Heart left ventricle (tissue), 16 donors: Measurements from ENCODE around the gene CDH5. TPM values are rescaled to one million over a fixed set of nuclear protein-coding genes. Genes with fewer than 3 reads are reported as not detected.
A peak's percentile ranks its signal among the peaks of the same experiment; 100 is the strongest.

Source experiments
- ATAC-seq, 4 donors: fragments of 200-7000 bp; cut with Tn5 transposase; one replicate each; pipeline ENCODE4 v1.9.1; 2020 to 2022; ENCODE audit warnings: moderate library complexity in 4 of 4, mild to moderate bottlenecking in 3 of 4, moderate number of reproducible peaks in 1 of 4
- DNase-seq, 5 donors: peaks; one replicate each; pipeline ENCODE4 v3.0.0-alpha.2; 2020
- H3K27ac ChIP-seq, 12 donors: fragments of 200-600 bp; sonication (generic) in 4 of 12; one replicate each; pipeline versions ENCODE4 v1.5.0 to v1.8.0; 2016 to 2022; ENCODE audit warnings: mild to moderate bottlenecking in 2 of 12
- H3K27me3 ChIP-seq, 9 donors: fragments of 200-600 bp; sonication (generic) in 2 of 9; one replicate each; pipeline versions ENCODE4 v1.5.1 to v1.8.0; 2016 to 2022; ENCODE audit warnings: mild to moderate bottlenecking in 3 of 9
- H3K36me3 ChIP-seq, 9 donors: fragments of 200-600 bp; sonication (generic) in 2 of 9; one replicate each; pipeline versions ENCODE4 v1.5.0 to v1.8.0; 2018 to 2022; ENCODE audit warnings: mild to moderate bottlenecking in 2 of 9
- H3K4me1 ChIP-seq, 12 donors: fragments of 200-600 bp; sonication (generic) in 4 of 12; one replicate each; pipeline versions ENCODE4 v1.5.0 to v1.8.0; 2016 to 2022; ENCODE audit warnings: mild to moderate bottlenecking in 3 of 12
- H3K4me3 ChIP-seq, 12 donors: fragments of 200-600 bp; sonication (generic) in 4 of 12; one replicate each; pipeline versions ENCODE4 v1.5.0 to v1.8.0; 2017 to 2022; ENCODE audit warnings: mild to moderate bottlenecking in 9 of 12, moderate library complexity in 4 of 12
- H3K9me3 ChIP-seq, 12 donors: fragments of 200-600 bp; sonication (generic) in 4 of 12; one replicate each; pipeline versions ENCODE4 v1.5.0 to v1.8.0; 2016 to 2022; ENCODE audit warnings: mild to moderate bottlenecking in 1 of 12
- POLR2A ChIP-seq, 2 donors: fragments of 450-650 bp; IDR thresholded peaks; one replicate each; pipeline ENCODE4 v1.6.1; 2017; ENCODE audit warnings: antibody characterized with exemption in 2 of 2, mild to moderate bottlenecking in 2 of 2, moderate library complexity in 2 of 2
- WGBS, 4 donors: extraction: QIAGEN DNeasy Blood & Tissue Kit in 2 of 4; methylation state at CpG; one replicate each; pipeline versions ENCODE4 v1.1.5 to v1.1.7; 2013 to 2018; 5-methylcytosine and 5-hydroxymethylcytosine counted together
- intact Hi-C, 10 donors: fragments of 100-400 bp; cut with DNase I; formaldehyde crosslinking; loops; one replicate each; pipeline versions ENCODE4 v1.11.1 to v1.14.2; 2022
- polyA plus RNA-seq, 2 donors: library from polyadenylated mRNA; stranded (reverse); fragments of 200-250 nt; gene quantifications; one replicate each; pipeline ENCODE4 v1.2.3, GENCODE V29; 2013
- total RNA-seq, 9 donors: library from RNA; depleted of rRNA in 2 of 9; stranded (reverse); fragments of >200 nt in 2 of 9; fragmentation: NEBNext Ultra II Directional in 3 of 9; extraction: Animal tissue kit (Norgen Biotek cat#: 25700) in 3 of 9; gene quantifications; one replicate each; pipeline versions ENCODE4 v1.1.0 to v1.2.4, GENCODE V29; 2016 to 2023
- TF ChIP-seq, protein P1 (sequence below), 12 donors: fragments of 200-600 bp; sonication (generic) in 4 of 12; IDR thresholded peaks; one replicate each; pipeline versions ENCODE4 v1.5.0 to v1.8.0; 2018 to 2022; ENCODE audit warnings: antibody characterized with exemption in 12 of 12, mild to moderate bottlenecking in 5 of 12
- donor health status: ischemic (EF 13 %, LVEDD 7.1; RV severe dilation, severe dysfunction).
- donor health status: healthy with polysubstance abuse.
- donor health status: DM: no; HTN: yes; CAD: no.
- donor health status: DM: no; HTN: no; CAD: no.
- donor health status: ischemic (EF 25% LVEDD 6.9; RV normal size, moderate dysfunction).
- donor health status: ischemic (EF 25% LVEDD 5.7; RV mildly dilated, moderate dysfunction).
- donor health status: healthy.
- donor health status: DM: yes; HTN: yes; CAD: no.
- donor health status: ischemic (EF 35%, LVEDD 5.7; RV mildly dilated, moderate dysfunction).
- donor health status: nonischemic (EF 11% LVEDD 7.7; RV severe dilation, severe dysfunction).
- donor health status: DM: yes; HTN: yes; CAD: no.
- donor health status: PGD.
- donor health status: ischemic (EF 29% LVEDD 5.4; RV normal size, mild dysfunction).
- donor health status: nonischemic (EF 23%, LVEDD 6.1; RV moderate dilation, normal function).

The CDH5 gene
- total and polyA plus RNA-seq, 11 donors = 24.9 to 135 (median 62.3) TPM

DNA sequence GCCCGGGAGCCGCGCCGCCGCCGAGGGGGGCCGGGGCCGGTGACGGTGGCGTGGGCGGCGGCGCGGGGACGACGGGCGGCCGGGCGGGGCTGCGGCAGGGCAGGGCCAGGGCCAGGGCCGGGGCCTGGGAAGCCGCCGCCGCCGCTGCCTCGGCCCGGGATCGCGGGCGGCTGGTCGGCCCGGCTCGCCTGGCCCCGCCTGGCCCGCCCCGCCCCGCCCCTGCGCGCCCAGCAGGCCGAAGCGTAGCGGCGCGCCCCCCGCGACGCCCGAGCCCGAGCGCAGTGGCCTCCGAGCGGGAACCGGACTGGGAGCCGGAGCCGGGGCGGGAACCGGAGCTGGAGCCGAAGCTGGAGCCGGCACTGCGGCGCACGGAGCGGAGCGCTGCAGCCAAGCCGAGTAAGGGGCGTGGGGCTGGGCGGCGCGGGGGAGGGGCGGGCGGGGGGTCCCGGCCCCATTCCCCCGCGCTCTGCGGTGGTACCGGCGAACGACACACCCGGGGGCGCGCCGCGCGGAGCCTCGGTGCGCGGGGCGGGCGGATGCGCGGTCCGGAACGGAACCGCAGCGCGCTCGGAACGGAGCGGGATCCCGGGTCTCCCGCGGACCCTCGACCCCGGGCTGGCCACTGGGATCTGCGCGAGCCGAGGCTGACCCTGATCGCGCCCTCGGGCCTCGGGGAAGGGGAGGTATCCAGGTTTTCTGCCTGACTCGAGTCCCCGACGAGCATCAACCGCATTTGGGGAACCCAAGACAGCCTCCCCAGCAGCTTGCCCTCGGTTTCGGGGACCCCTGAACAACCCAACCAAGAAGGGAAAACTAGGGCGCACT lies 60.8 kb downstream of the CDH5 start, which contains the start of gene BEAN1:
Gene BEAN1, plus strand, starts transcription at position 260 of the 825 bp plus-strand sequence. CDS start 10,382 bp downstream, outside the sequence.
- Histone ChIP-seq H3K4me1 (peaks cover 0 to 26% (median 12%) of the 10 kb centered on the region in 12 donors), H3K27ac (no peak within 1 kb of the TSS), H3K36me3 (no peaks in the 10 kb centered on the region), H3K27me3 (peaks cover 0 to 66% (median 9%) of the 10 kb centered on the region in 9 donors), H3K4me3 (peak within 1 kb of the TSS; percentile 34 to 73 (median 59)), H3K9me3 (no peaks in the 10 kb centered on the region)
- DNase-seq = peak in 1 of 5 donors; percentile 67
- intact Hi-C loops = no loop called here
- TF ChIP-seq, protein P1, sequence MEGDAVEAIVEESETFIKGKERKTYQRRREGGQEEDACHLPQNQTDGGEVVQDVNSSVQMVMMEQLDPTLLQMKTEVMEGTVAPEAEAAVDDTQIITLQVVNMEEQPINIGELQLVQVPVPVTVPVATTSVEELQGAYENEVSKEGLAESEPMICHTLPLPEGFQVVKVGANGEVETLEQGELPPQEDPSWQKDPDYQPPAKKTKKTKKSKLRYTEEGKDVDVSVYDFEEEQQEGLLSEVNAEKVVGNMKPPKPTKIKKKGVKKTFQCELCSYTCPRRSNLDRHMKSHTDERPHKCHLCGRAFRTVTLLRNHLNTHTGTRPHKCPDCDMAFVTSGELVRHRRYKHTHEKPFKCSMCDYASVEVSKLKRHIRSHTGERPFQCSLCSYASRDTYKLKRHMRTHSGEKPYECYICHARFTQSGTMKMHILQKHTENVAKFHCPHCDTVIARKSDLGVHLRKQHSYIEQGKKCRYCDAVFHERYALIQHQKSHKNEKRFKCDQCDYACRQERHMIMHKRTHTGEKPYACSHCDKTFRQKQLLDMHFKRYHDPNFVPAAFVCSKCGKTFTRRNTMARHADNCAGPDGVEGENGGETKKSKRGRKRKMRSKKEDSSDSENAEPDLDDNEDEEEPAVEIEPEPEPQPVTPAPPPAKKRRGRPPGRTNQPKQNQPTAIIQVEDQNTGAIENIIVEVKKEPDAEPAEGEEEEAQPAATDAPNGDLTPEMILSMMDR (IDR thresholded peaks at IDR 0.05) = no peak
- TF ChIP-seq POLR2A (IDR thresholded peaks at IDR 0.05) = no peak
- WGBS, 4 donors = 1 to 2% (median 1%) methylated on average over 40 to 118 of the region's 118 CpGs
- ATAC-seq = peak in 3 of 4 donors; percentile 10 to 78 (median 70)

DNA sequence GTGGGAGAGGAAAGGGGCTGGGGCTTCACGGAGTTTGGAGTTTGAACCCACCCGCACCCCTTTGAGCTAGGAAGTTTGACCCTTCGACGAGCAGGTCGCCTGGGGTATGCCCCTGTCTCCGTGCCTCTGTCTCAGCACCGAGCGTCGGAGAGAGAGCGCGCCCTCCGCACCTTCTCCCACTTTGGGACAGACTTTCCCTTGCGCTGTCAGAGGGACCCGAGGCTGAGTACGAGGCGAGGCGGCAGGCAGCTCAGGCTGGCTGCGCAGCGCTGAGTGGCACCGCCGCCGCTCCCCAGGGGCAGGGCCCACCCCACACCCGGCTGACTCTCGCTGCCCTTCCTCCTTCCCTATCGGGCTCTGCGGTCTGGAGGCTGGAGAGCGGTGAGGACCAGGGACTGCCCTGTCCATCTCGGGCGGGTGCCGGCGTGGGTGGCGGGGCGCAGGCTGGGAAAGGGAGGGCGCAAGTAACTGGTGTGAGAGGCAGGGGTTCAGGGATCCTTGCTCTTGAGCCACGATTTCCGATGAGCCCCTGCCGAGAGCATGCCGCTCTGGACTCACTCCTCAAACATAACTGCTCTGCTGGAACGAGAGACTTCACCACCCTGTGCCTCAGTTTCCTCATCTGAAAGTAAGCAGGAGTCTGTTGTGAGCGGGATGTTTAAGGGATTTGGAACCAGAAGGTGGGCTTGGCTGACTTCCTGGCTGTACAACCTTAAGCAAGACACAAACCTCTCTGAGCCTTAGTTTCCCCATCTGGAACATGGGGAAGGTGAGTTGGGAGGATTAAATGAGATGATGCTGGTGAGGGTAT lies 61.6 kb downstream of the CDH5 start:
- WGBS, 4 donors = 19 to 38% (median 29%) methylated on average over 26 to 40 of the region's 40 CpGs
- intact Hi-C loops = no loop called here
- Histone ChIP-seq H3K36me3 (no peaks in the 10 kb centered on the region), H3K9me3 (no peaks in the 10 kb centered on the region), H3K4me1 (peaks cover 0 to 26% (median 13%) of the 10 kb centered on the region in 12 donors), H3K4me3 (peak overlapping the region; percentile 34 to 73 (median 59)), H3K27ac (no peak overlapping the region), H3K27me3 (peaks cover 0 to 70% (median 9%) of the 10 kb centered on the region in 9 donors)
- TF ChIP-seq, protein P1 (IDR thresholded peaks at IDR 0.05) = no peak
- TF ChIP-seq POLR2A (IDR thresholded peaks at IDR 0.05) = no peak
- peak in 1 of 5 donors; percentile 66 for DNase-seq
- ATAC-seq = peak in 3 of 4 donors; percentile 26 to 57 (median 39)

DNA sequence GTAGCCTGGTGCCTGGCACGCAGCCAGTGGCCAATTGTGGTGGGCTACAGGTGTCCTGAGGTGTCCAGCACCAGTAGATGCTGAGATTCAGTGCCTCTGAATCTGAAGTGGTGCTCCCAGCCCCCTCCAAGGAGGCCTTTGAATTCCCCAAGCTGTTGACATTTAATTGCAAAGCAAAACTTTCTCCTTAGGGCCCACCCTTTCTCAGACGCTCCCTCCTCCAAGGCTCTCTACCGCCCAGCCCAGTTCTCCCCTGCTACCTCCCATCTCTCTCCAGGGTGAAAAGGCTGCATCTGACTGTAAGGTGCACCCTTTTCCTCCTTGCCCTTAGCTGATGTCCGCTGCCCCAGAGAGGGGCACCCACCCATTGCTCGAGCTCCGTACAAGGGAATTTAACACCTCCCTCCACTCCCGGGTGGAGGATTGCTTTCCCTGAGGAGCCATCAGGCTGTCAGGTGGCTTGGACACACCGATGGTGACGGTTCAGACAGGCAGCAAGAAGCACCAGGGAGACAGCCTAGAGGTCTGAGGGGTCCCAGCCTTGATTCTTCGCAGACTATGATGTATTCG lies 62.3 kb downstream of the CDH5 start:
- no peak for DNase-seq
- intact Hi-C loops = no loop called here
- Histone ChIP-seq H3K4me1 (peaks cover 0 to 26% (median 13%) of the 10 kb centered on the region in 12 donors), H3K27ac (no peak overlapping the region), H3K4me3 (no peak overlapping the region), H3K36me3 (no peaks in the 10 kb centered on the region), H3K9me3 (no peaks in the 10 kb centered on the region), H3K27me3 (peaks cover 0 to 70% (median 9%) of the 10 kb centered on the region in 9 donors)
- 53 to 65% (median 58%) methylated on average over 8 to 11 of the region's 11 CpGs for WGBS, 4 donors
- no peak for TF ChIP-seq POLR2A (IDR thresholded peaks at IDR 0.05)
- TF ChIP-seq, protein P1 (IDR thresholded peaks at IDR 0.05) = no peak
- no peak for ATAC-seq
